Stimulated activated CD4-positive, alpha-beta T cell treated with anti-CD3 and anti-CD28 coated beads, TNF-alpha, amount 100 ng/mL, for 48 hours (primary cell): Measurements from ENCODE around the gene IGF2BP3.
A peak's percentile ranks its signal among the peaks of the same experiment; 100 is the strongest.
"Not testable (repeated sequence)": the region's sequence is repeated elsewhere in the genome, so short reads cannot be mapped to it uniquely, and the experiment has no call there.

ENCODE experiments used
- DNase-seq, 3 donors: peaks; one replicate each; pipeline ENCODE4 v3.0.0-alpha.2; 2020; ENCODE audit warnings: low read depth in 3 of 3

The IGF2BP3 gene

DNA sequence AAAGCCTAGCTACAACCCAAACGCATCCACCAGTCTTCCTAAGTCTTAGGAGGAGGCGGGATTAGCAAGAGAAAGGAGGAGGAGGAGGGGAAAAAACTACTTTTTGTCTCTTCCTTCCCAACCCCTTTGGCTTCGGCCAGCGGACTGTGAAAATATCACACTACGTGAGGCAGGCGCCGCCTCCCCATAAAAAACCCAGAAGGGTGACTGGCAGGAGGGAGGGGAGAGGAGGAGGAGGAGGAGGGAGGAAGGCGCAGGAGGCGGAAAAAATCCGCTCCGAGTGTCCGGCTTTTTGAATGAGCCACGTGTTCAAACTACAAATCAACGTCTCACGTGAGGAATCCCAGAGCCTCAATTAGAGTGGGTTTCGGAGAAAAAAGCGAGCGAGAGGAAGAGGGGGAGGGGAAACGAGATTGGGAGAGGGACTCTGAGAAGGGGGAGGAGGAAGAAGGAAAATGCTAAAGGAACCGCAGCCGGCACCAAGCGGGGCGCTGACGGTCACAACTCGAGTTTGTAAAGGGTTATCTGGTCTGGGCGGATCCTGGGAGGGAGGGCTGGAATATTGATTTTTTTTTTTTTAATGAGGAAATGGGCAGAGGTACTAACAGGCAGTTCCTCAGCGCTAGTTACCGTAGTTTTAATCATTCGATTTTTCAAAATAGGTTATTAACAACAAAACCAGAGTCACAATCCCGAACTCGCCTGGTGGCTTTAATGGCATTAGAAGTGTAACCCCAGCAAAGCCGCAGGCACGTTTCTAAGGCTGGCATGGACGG is at the start of gene IGF2BP3:
Gene IGF2BP3, minus strand, starts transcription at position 162 of the 776 bp plus-strand sequence. CDS start 381 bp downstream, outside the sequence.
- peak in 1 of 3 donors; percentile 39 for DNase-seq

DNA sequence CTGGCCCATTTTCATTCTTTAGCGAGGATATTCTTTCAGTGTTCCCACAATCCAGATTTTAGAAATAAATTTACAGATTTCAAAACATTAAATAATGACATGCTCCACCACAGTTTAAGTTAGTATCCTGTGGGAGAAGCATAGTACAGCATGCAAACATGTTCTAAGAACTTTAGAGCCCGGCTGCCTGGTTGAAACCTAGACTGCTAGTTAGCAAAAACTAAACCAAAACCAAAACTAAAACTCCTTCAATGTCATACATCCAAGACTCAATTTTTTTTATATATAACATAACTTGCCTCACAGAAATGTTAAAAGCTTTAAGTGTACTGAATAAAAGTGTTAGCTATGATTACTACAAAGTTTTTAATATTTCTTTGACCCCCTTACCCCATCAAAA is 44.5 kb upstream of the IGF2BP3 start:
- DNase-seq: no peak

- DNase-seq: not testable (repeated sequence)
These were observed 43.5 kb upstream of the IGF2BP3 start for GRCh38 chr7:23513746-23514145.

DNA sequence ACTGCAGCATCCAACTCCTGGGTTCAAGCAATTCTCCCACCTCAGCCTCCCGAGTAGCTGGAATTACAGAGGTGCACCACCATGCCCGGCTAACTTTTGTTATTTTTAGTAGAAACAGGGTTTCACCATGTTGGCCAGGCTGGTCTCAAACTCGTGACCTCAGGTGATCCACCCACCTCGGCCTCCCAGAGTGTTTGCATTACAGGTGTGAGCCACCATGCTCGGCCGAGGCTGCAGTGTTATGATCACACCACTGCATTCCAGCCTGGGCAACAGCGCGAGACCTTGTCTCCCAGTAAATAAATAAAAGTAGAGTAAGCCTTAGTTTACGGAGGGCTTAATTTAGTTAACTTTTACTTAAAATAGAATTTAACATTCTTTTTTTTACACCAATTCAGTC is 23.7 kb upstream of the IGF2BP3 start:
- DNase-seq: no peak

GRCh38 chr7:23491502-23491901 is 21.2 kb upstream of the IGF2BP3 start:
- no peak for DNase-seq

DNA sequence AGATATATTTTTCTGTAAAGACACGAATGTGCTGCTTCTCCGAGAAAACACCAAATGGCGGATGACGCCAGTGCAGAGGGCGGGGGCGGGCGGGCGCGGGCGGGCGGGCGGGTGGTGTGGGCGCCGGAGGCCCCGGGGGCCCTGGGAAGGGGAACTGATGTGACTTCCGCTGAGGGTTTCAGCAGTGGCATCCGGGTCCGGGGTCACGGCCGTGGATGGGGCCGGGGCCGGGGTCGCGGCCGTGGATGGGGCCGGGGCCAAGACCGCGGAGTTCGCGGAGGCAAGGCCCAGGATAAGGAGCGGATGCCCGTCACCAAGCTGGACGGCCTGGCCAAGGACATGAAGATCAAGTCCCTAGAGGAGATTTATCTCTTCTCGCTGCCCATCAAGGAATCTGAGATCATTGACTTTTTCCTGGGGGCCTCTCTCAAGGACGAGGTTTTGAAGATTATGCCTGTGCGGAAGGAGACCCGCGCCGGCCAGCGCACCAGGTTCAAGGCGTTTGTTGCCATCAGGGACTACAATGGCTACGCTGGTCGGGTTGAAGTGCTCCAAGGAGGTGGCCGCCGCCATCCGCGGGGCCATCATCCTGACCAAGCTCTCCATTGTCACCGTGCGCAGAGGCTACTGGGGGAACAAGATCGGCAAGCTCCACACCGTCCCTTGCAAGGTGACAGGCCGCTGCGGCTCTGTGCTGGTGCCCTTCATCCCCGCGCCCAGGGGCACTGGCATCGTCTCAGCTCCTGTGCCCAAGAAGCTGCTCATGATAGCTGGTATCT is 20.3 kb upstream of the IGF2BP3 start:
- peak in 1 of 3 donors; percentile 31 for DNase-seq

GRCh38 chr7:23488714-23489113 is 18.4 kb upstream of the IGF2BP3 start:
- not testable (repeated sequence) for DNase-seq

- DNase-seq: no peak
These were observed 17.4 kb upstream of the IGF2BP3 start for GRCh38 chr7:23487670-23488069.

DNA sequence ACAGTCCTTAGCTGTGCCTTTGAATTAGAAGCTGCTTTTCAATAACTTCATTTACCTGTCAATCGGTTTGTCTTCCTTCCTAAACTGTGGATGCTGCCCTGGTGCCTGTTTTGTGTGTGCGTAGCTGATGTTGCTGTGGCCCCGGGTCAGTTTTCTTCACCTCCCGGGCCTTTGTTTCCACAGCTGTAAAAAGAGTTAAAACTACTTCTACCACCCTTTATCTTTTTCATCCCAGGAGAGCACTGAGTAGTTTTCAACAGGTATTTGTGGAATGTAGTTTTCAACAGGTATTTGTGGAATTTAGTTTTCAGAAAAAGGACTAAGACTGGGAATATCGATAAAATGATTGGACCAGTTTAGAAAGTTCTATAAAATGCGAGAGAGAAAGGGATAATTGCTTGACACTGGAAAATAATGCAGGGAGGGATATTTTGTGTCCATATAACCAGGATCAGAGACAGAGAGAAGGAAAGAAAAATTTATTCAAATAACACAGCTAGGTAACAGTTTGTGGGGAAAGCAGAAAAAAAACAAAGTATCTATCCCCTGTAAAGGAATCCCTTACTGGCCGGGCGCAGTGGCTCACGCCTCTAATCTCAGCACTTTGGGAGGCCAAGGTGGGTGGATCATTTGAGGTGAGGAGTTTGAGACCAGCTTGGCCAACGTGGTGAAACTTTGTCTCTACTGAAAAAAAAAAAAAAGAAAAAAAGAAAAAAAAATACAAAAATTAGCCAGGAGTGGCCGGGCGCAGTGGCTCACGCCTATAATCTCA is 15.9 kb upstream of the IGF2BP3 start:
- DNase-seq: no peak

DNA sequence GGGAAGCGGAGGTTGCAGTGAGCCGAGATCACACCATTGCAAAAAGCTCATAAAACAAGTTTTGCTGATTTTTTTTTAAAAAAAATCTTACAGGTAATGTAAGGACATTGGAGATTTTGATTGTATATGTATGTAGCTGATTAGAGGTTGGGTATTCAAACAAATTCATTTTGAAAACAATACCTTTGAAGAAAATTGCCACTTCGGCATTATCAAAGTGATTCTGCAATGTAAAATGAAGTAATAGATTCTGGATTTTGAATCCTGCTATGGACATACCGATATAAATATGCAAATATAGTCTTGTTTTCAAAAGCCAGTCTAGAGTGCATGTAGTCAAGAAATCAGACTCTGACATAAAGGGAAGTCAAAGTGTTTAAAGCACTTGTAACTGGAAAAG is 12.4 kb upstream of the IGF2BP3 start:
- no peak for DNase-seq

DNA sequence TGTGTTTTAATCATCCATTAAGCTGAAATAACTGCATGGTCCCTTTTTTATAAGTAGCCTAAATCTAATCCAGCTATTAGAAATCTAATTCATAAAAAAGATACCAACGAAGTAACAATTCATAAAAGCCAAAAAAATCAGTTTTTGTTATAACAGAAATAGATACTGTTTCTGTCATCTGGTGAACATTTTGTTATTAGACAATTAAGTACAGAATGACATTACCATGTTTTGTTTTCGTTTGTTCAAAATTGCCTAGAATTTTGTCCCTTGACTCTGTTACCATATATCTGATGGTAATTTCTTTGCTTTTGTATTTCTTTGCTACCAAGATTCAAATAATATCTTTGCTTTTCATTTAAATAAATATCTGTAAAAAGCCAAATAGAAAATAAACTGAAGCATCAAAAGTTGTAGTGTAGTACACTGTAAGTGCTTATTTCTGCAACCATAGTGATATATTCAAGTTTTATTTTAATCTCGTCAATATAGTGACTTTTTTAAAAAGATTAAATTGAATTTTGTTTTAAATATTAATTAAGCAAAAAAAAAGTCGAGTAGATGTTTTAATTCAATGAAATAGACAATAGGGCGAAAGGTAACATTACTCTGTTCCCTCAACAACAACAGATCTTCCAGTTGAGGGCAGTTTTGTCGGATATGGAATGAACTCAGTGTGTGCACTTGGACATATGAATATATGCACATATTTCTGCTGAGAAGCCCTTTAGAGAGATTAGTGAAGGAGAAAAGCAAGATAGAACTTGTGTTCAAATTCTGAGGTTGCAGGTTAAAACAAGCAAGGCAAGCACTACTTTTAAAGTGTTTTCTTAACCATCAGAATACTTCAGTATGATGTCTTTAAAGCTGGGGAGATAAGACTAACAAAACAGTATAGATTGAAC is 7.9 kb upstream of the IGF2BP3 start:
- no peak for DNase-seq

- no peak for DNase-seq
These were observed 6.8 kb upstream of the IGF2BP3 start for GRCh38 chr7:23477157-23477499.

GRCh38 chr7:23476286-23477156 is 6.2 kb upstream of the IGF2BP3 start:
- DNase-seq: no peak

DNA sequence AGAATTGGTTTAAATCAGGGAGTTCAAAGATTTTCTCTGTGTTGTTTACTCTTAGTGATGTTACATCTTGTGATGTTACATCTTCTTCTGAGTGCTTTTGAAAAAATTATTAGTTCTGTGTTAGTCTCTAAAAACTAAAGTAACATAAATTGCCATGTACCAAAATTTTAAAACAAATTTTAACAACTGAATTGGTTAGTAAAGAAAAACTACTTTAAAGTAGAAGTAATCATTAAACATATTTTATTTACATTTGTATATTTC is 5.2 kb upstream of the IGF2BP3 start:
- DNase-seq: no peak

DNA sequence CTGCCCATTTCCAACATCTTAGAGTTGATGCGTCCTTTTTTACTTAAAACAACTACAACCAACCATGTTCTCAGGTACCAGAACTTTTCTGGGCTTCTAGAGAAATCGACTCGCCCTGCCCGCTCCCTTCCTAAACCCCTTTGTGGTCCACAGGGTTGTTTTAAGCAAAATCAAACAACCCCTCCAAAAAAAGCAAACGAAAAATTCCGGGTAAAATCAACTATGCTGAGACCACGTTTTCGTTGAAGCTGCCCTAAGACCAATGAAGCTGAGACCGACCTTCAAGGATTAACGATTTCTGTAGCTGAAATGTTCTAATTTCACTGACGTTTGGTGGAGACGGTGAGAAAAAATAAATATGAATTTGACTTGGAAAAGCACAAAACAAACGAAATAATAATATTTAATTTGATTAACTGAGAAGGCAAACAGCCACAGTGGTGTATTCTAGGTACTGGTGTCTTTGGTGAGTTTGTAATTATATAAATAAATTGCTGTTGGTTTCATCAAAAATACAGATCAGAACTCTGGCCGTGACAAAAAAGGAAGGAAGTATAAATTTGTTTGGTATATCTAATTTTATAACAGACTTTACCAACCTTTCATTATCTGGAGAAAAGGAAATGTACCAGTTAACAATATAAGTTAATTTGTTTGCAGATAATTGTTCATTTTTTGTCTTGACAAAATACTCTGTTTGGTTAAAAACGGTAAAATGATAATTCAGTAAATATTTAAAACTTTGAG is 4.7 kb upstream of the IGF2BP3 start:
- no peak for DNase-seq

GRCh38 chr7:23474094-23474828 is 4.0 kb upstream of the IGF2BP3 start:
- DNase-seq: peak; percentile 60 to 83 (median 82)

- no peak for DNase-seq
These were observed 3.5 kb upstream of the IGF2BP3 start for GRCh38 chr7:23473844-23474093.

- DNase-seq: no peak
These were observed 2.9 kb upstream of the IGF2BP3 start for GRCh38 chr7:23472956-23473843.
